CD4-positive, alpha-beta T cell treated with Interleukin-17A for 1 hour (primary cell): ENCODE results near the gene MTX3.

Experiments
- DNase-seq: peaks from one replicate; pipeline ENCODE4 v3.0.0-alpha.2; 2020

Gene MTX3, protein sequence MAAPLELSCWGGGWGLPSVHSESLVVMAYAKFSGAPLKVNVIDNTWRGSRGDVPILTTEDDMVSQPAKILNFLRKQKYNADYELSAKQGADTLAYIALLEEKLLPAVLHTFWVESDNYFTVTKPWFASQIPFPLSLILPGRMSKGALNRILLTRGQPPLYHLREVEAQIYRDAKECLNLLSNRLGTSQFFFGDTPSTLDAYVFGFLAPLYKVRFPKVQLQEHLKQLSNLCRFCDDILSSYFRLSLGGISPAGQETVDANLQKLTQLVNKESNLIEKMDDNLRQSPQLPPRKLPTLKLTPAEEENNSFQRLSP

DNA sequence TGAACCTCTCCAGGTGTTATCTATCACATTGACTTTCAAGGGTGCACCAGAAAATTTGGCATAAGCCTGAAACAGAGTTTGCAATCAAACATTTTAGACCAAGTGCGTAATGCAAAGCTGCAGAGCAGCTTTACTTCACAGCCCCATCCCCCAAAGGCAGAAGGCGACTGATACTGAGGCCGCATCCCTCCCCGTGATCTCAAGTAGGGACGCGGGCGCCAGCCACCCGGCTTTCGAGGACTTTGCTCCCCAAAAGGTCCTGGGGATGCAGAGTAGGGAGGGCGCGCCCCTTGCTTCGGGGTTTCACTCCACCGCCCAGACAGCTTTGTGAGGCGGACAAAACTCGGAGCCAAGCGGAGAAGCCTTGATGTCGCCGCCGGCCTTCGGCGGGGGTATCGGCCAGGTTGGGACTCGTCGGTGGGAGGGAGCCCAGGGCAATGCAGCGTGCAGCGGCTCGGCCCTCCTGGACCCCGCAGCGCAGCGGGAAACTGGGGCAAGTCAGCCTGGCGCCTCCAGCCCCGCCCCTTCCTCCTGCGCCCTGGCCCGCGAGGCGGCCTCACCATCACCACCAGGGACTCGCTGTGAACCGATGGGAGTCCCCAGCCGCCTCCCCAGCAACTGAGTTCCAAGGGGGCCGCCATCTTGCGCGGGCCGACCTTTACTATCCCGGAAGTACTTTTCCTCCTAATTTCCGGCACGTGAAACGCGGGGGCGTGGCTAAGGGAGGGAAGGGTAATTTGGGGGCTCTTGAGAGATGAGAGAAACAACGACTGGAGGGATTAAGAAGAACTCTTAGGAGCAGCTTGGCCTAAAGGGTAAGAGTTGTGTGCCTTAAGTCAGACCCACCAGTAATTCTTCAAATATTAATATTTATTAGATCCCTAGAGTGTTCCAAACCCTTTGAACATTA, at the start of gene MTX3:
Gene MTX3 (minus strand): TSS at position 665 of the 910 bp plus-strand sequence. CDS start 24 bp downstream, at position 641.
- DNase-seq: peak; percentile 89

DNA sequence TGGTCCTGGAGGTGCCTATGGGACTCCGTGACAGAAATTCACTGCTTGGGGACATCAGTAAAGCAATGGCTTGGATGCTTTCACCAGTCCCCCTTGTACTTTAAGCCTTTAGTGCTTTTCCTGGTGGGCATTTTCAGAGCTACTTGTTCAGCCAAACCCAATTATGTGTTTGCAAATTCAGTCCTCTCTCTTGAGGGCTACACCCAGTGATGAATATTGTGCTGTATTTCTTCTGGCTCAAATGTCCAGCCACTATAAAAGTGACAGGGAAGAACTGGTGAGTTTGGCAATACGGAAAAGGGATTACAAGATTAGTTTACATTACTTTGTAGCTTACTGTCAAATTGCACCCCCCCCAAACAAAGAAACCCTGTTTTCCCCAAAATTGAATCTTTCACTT, 48.6 kb upstream of the MTX3 start:
- DNase-seq: no peak

DNA sequence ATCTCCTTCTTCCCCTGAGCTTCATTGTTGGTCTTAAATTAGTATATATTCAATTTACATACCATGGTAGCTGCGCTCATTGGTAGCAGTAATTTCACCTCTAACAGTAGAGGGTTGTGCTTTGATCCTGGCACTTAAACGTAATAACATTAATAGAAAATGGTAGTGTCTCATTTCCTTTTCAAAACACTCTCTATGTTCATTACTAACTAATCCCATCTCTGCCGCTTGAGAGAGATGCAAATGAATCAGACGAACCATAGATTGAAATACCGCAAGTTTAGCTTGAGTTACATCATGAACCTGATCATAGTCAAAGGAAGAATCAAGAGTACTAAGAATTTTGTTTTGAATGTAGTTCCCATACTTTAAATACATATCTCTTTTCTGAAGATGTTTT, 46.3 kb upstream of the MTX3 start:
- DNase-seq: no peak

DNA sequence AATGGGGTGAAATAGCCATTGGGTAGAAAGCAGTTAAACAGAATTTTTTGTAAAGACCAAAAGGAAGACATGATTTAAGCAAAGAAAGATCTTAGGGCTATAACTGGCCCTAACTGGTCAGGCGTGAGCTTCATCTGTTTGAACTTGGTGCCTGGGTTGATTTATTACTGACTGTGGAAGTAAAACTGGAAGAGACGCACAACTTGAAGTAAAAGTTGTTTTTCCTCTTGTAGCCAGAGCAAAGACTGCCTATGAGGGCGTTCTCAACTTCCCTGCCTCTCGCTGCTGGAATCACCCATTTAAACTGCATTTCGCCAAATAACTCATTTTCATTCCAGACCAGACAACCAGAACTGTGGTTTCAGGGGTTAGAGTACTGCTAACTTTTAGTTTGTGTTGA, 45.6 kb upstream of the MTX3 start:
- no peak for DNase-seq

DNA sequence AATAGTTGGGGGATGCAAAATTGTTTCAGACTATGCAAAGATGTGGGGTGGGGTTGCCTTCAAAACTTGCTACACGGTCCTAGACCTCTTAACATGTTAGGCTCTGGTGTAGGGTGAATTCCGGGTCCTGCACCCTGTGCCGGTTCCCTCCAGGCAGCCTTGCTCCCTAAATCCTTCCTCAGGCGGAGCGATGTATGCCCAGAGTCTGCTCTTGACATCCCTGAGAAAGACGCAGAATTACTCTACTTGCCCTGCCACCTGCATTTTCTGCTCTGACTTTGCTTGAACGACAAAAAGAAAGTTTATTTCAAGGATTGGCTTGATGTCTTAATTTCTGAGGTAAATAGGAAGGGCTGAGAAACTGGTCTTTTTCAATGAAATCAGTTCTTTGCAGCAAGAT, 44.8 kb upstream of the MTX3 start:
- DNase-seq: no peak

DNA sequence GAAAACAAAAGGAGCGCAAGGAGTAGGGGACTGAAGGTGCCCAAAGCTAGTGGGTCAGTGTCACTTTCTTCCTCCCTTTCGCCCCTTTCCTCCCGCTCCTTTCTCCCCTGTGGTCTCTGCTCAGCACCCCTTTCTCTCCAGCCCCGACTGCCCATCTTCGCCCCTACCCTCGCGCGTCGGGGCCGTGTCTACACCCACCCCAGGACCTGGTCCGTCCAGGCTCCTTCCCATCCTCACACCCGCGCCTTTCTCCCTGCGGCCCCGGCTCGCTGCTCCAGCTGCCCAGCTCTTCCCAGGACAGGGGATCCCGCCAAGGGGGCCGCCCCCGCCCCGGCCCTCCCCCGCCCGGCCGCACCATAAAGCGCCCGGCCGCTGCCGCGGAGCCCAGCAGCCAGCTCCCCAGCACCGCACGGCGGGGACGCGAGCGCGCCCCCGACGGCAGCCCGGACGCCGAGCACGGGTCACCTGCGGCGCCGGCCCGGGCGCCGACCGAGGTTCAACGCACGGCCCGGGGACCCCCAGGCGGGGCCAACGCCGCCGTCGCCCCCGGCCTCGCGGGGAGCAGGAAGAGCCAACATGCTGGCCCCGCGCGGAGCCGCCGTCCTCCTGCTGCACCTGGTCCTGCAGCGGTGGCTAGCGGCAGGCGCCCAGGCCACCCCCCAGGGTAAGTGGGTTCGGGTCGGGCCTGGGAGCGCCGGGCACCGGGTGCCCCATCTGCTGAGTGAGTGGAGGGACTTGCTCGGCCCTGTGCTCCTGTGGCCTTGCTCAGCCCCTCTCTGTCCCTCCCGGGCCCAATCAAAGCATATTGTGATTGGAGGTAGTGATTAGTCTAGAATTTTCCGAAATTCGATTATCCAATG, 44.1 kb upstream of the MTX3 start, which contains the start of gene THBS4:
Gene THBS4 (plus strand): TSS at position 387 of the 860 bp plus-strand sequence. CDS start 190 bp downstream, at position 577.
- DNase-seq: no peak

DNA sequence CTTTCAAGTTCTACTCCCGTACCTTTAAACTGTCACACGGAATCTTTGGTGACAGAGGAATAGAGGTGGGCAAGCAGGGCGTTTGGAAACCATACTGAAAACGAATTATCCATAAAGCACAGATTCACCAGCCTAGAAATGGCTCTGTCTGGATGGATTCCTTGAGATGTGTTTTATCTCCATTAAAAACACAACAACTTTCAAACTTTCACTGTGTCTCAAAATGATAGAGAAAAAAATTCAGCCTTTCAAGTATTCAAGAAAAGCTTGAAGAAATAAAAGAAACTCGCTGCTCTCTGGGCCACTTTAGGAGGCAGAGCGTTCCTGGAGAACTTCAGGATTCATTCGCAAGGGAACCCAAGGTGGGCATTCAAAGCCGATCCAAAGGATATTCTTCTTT, 43.5 kb upstream of the MTX3 start:
- DNase-seq: no peak

DNA sequence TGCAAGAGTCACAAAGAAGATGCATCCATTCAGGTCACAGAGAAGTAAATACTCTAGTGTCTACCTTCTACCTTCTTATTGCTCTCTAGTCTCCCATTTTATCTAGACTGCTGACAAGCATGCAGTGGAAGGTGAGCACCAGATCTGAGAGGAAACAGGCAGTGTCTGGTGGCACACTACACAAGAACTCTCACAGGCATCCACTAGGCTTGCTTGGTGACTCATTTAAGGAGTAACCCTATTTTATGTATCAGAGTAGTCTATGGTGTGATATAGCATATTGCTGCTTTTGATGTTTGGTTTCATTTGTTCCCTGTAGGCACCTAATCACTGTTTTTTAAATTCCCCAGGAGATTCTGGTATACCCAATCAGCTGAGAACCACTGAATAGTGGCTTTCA, 42.5 kb upstream of the MTX3 start:
- no peak for DNase-seq

DNA sequence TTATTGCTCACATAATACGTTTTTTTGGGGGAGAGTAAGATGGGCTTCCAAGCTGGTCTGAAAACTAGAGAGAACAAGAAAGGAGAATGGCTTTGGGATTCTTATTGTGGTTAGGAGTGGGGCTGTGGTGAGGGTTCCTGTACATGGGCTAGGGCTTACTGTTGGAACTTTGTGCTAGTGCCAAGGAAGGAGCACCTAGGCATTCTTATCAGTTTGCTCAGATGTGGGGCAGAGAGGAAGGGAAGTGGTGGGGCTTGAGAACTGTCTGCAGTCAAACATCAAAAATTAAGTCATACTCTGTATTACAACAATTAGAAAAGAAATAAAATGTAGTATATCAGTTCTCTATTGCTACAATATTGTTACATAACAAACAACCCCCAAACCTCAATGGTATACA, 40.0 kb upstream of the MTX3 start:
- DNase-seq: no peak

DNA sequence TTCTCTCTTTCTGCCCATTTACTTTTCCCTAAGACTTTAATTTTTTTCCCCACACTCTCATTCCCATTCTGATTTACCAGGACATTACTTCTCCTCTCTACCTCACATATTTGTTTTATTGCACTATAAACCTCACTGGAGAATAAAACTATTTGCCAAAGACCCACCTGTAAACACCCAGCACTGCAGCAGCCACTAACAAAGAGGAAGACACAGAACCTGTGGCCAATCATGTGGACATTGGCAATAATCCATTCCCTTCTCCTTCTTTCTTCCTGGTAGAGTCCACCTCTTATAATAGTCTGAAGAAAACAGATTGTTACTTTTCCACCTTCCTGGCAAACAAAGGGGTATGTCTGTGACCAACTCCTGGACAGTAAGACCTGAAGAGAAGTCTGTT, 35.8 kb upstream of the MTX3 start:
- DNase-seq: no peak

DNA sequence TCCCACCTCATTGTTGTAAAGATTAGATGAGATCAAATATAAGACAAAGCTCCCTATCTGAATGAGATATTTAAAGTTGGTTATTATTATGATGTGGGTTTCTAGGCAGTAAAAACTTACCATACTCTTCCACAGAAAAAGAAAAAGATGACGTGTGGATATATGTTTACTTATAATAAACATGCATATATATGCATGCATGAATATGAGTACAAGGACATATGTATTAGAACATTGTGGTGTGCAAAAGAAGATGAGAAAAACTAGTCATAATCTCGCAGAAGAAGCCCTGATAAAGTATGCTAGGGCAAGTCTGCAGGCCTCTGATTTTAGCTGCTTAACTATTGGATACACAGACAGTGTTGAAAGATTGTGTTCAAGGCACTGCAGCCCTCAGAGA, 34.0 kb upstream of the MTX3 start:
- DNase-seq: no peak

DNA sequence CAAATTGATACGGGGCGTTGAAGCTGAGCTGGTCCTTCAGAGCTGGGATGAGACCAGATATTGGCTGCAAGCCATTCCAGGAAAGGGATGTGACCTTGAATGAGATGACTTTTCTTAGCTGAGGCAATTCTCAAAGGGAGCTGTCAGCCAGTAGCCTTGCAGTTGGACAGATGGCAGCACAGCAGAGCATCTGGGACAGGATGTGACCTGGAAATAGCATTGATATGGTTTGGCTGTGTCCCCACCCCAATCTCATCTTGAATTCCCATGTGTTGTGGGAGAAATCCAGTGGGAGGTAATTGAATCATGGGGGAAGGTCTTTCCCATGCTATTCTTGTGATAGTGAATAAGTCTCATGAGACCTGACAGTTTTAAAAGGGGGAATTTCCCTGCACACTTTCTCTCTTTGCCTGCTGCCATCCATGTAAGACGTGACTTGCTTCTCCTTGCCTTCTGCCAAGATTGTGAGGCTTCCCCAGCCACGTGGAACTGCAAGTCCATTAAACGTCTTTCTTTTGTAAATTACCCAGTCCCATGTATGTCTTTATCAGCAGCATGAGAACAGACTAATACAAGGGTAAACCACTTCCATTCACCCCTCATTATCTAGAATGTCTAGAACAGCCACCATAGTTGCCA, 19.8 kb upstream of the MTX3 start:
- no peak for DNase-seq

DNA sequence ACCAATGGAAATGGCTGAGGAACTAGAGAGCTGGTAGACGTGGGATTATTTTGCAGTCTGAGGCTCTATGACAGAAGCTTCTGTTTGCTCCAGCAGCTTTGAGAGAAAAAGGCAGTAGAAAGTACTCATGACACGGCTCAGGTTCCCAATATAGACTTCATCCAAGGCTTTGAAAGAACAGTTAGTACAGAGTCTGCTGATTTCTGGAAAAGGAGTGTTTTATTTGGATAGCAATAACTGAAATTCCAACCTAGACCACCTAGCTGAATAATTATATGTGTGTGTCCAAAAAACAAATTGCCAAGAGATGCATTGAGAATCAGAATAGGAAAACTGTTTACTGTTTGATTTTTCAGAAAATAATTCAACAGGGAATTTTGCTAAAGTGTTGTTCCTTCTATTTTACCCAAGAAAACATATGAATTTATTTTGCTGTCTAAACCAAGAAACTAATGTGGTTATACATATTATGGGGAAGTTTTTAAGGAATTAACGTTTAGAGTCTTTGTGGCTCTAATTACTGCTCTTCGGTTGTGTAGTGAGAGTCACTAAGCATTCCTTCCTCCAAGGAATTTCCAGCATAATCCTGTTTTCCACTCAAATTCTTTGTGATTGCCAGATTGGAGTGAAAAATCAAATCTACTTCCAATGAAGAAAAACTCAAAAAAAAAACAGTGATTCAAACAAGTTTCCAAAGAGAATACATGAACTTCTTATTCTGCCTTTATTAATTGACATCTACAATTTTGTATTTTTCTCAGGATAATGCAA, 18.1 kb upstream of the MTX3 start:
- DNase-seq: no peak

DNA sequence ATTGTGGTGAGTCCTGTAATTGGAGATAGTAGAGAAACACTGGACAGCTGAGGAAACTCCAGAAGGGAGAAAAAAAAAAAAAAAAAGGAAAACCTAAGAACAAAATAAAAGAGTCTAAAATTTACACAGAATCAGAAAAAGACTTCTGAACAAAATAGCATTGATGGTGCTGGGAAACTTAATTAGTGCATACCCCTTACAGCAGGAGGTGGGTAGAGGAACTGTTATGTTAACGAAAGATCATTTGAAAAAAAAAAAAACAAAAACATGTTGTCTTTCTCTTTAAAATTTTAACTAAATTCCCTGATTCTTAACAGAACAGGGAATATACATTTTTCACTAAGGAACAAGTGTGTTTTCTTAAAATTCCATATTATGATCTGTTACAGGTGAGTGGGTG, 11.6 kb upstream of the MTX3 start:
- DNase-seq: no peak

DNA sequence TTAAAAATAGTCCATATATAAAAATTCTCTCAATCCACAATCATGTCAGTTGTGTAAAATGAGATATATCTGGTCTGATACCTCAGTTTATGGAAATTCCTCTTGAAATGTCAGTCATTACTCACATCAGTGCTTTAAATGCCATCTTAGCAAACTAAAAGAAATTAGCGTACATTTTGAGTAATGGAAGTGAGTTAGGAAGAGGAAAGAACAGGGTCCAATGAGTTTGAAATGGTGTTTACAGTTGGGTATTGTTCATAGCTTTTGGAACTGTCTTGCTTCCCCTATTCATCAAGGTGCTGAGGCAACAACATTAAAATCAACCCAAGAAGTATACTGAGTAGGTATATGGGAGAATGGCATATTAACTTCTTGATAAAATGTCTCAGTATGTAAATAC, 8.7 kb upstream of the MTX3 start:
- DNase-seq: no peak

DNA sequence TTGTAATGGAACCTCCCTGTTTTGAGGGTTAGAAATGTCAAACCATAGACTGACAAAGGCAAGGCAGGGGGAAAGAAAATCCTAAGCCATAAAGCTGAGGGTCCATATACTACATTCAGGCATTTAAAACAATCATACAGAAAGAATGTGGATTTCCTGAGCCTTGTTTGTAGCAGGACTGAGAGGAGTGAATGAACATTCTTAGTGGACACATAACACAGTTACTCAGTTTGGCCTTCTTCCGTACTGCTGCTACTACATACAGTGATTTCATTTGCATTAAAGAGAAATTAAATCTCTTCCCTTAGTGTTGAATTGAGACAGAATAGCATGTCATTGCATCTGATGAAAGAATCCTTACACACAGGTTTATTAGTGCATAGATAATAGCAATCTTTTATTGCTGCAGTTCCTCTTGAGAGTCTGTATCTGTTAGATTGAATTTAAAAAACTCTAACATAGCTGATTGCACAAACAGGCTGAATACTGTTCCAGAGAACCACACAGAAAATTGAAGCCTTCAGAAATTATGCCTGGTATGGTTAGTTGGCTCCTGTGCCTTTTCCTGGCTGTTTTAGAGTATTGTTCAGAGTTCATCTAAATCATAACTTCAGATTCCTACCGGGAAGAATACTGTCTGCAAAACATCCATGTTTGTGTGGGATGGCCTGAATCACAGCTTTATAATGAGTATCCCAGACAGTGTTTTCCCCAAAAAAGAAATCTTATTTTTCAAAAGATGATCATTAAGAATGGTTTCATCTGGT, 2.0 kb upstream of the MTX3 start:
- DNase-seq: no peak

DNA sequence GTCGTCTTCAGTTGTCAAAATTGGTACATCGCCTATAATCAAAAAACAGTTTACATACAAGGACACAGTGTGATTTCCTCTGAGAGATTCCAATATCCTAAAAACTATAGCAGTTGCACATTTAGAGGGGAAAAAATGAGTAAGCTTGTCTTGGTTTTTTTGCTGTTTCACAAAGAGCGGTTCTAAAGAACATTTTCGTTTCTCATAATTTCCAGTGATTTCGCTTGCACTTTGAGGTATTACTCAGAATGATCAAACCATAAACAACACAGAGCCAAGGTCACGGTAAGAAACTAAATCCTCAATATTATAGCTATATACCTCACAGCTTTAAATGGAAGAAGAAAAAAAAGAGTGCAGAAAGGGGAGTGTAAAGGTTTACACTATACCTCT, 861 bp downstream of the MTX3 start:
- peak; percentile 21 for DNase-seq

DNA sequence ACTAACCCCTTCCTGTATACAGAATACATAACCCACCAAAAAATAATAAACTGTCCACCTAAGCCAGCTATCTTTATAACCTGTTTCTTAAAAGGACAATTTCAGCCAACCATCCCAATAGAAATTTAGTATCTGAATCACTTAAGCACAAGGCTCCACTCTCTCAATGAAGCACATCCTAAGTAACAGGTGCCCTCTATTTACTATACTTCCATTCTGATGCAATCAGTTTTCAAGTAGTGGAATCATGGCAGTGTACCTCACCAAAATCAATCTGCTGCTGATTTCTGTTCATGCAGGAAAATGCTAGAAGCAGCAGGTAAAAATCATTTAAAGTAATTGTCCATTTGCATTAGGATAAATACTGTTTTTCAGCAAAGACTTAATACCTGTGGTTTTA, 4.8 kb downstream of the MTX3 start:
- no peak for DNase-seq

DNA sequence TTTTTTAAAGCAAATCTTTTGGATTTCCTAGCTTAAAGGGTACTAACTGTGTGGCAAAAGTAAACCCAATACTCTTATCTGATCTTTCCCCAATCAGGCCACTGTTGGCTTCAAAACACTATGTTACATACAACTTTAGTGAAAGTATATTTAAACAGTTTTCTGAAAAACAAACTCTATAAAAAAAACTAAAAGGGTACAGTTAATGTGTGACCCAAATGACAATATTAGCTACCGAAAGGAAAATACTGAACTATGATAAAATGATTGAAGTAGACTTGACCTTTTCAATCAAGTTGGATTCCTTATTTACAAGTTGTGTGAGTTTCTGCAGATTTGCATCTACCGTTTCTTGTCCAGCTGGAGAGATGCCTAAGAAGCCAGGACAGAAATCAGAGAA, 5.8 kb downstream of the MTX3 start:
- no peak for DNase-seq

DNA sequence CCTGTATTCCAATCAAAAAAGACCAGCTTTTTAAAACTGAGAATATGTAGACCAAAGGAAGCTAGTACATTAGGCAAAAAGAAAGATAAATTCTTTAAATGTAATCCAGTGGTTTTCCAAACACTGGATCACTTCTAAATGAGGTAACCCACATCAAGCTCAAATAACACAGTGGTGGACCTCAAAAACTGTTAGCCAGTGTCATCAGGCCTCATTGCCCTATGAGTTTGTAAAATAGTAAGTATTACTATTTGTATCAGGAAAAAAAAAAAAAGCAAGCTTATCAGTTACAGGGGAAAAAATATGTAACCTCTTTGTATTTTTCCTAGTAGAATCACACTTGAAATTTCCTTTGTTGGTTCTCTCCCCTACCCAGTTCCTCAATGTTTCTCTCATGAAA, 6.7 kb downstream of the MTX3 start:
- DNase-seq: no peak

DNA sequence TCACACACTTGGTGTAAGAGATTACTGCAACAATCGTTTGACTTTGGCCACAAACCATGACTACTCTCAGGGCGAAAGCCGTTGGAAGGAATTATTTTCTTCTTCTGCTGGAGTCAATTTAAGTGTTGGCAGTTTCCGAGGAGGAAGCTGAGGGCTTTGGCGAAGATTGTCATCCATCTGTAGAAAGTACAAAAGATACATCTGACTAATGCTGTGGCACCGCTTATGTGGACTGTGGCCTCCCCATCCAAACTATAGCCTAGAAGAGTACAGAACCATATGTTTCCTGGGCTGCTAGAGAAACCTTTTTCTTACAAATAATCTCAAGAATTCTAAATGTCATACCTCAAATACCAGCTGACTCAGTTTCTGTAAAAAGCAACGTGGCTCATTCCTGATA, 7.4 kb downstream of the MTX3 start:
- DNase-seq: no peak
